Activated naive CD8-positive, alpha-beta T cell treated with anti-CD3 and anti-CD28 coated beads, Interleukin-2, amount 10 ng/mL, durations not matched to agents 7 days and 5 days (primary cell): ENCODE data around the gene SPP1. TPM values are rescaled to one million over a fixed set of nuclear protein-coding genes. Genes with fewer than 3 reads are reported as not detected.
A peak's percentile ranks its signal among the peaks of the same experiment; 100 is the strongest.
"Not testable (repeated sequence)": the region's sequence is repeated elsewhere in the genome, so short reads cannot be mapped to it uniquely, and the experiment has no call there.

Experiments
- ATAC-seq: fragments of 150-1000 bp; cut with Tn5 transposase; one replicate; pipeline ENCODE4 v1.10.0; 2021; ENCODE audit warnings: low read depth, moderate library complexity
- POLR2A ChIA-PET: fragments of 350-600 bp; sonication (Branson Sonifier 250); formaldehyde crosslinking; loops from one replicate; lab custom pipeline; 2021; ENCODE audit warnings: antibody characterized with exemption; lab: Charles Lee
- DNase-seq: peaks from one replicate; pipeline ENCODE4 v3.0.0; 2021
- H3K27ac Mint-ChIP-seq: one replicate; pipeline ENCODE4 v1.8.0; 2022; ENCODE audit warnings: mild to moderate bottlenecking, mixed read lengths
- H3K27me3 Mint-ChIP-seq: one replicate; pipeline ENCODE4 v1.8.0; 2022; ENCODE audit warnings: mild to moderate bottlenecking, moderate library complexity, mixed read lengths
- H3K36me3 Mint-ChIP-seq: one replicate; pipeline ENCODE4 v1.8.0; 2021; ENCODE audit warnings: mild to moderate bottlenecking, mixed read lengths
- H3K4me1 Mint-ChIP-seq: one replicate; pipeline ENCODE4 v1.8.0; 2021; ENCODE audit warnings: mixed read lengths
- H3K4me3 Mint-ChIP-seq: one replicate; pipeline ENCODE4 v1.8.0; 2022; ENCODE audit warnings: mild to moderate bottlenecking, moderate library complexity, mixed read lengths
- H3K9me3 Mint-ChIP-seq: one replicate; pipeline ENCODE4 v1.8.0; 2021; ENCODE audit warnings: mixed read lengths
- total RNA-seq, 2 experiments: library from RNA; stranded (reverse); gene quantifications; one replicate each; pipeline ENCODE4 v1.2.3, GENCODE V29; 2021

SPP1 gene
- total RNA-seq, 2 experiments from 2014 or later = 19.4 to 24.0 TPM

DNA sequence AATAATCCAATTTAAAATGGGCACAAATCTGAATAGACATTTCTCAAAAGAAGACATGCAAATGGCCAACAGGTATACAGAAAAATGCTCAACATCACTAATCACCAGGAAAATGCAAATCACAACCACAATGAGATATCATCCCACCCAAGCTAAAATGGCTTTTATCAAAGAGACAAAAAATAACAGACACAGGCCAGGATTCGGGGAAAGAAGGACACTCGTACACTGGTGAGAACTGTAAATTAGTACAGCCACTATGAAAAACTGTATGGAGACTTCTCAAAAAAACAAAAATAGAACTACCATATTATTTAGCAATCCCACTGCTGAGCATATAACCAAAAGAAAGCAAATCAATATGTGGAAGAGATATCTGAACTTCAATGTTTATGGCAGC lies 8.5 kb downstream of the SPP1 start:
- Mint-ChIP-seq H3K27me3 (peaks cover 25% of the 10 kb centered on the region), H3K9me3 (no peaks in the 10 kb centered on the region), H3K4me1 (peaks cover 2% of the 10 kb centered on the region), H3K4me3 (no peak overlapping the region), H3K36me3 (no peaks in the 10 kb centered on the region), H3K27ac (no peak overlapping the region)
- POLR2A ChIA-PET = no interaction called here
- DNase-seq (no peak), ATAC-seq (no peak)

DNA sequence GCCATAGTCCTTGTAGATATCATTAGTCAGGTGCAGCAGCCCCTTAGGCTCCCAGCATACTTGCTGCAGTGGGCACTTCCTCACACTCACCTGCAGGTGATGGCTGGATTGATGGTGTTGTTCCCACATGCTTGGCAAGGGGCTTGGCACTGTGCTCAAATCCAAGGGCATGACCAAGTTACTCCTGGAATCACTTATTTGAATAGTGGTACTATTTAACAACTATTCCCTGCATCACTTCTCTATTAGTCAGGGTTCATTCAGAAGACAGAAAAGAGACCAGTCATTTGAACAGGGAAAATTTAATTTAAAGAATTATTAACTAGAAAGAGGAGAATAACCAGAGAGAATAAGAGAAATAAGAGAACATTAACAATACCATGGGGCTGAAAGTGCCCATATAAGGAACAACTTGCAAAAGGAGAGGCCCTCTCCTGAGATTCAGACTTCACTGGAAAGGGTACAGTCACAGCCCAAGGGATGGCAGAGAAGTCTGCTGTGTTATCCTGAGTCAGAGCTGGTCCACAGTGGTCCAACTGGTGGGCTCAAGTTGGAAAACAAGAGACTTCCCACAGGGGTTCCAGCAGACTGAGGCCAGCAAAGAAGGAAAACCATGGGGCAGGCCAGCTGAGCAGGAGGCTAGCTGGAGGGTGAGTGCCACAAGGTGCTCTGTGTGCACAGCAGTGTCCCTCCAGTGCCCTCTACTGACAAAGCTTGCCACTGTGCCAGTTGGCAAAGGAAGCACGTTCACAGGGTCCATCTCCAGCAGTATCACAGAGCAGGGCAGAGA lies 9.8 kb downstream of the SPP1 start:
- no peaks in the 10 kb centered on the region for H3K36me3 Mint-ChIP-seq
- H3K4me1 Mint-ChIP-seq = peaks cover 2% of the 10 kb centered on the region
- POLR2A ChIA-PET = no interaction called here
- H3K9me3 Mint-ChIP-seq = no peaks in the 10 kb centered on the region
- peak; percentile 39 for DNase-seq
- peaks cover 21% of the 10 kb centered on the region for H3K27me3 Mint-ChIP-seq
- no peak overlapping the region for H3K4me3 Mint-ChIP-seq
- ATAC-seq = peak; percentile 88
- H3K27ac Mint-ChIP-seq = no peak overlapping the region

DNA sequence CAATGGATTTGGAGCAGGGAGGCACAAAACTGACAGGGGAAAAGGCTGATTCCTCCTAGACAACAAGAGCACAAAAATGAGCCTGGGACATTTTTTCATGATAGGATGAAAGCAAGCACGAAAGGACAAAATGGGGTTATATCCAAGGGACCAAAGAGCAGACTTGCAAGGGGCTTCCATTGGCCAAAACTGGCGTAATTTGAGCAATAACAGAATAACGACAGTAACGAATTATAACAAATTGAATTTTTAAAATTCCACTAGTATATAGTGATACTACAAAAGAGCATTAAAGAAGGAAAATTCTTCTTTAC lies 10.3 kb downstream of the SPP1 start:
- H3K27me3 Mint-ChIP-seq = peaks cover 21% of the 10 kb centered on the region
- no peak overlapping the region for H3K27ac Mint-ChIP-seq
- H3K4me1 Mint-ChIP-seq = peaks cover 2% of the 10 kb centered on the region
- no peaks in the 10 kb centered on the region for H3K9me3 Mint-ChIP-seq
- no peak for ATAC-seq
- POLR2A ChIA-PET = no interaction called here
- DNase-seq = no peak
- H3K4me3 Mint-ChIP-seq = no peak overlapping the region
- H3K36me3 Mint-ChIP-seq = no peaks in the 10 kb centered on the region

DNA sequence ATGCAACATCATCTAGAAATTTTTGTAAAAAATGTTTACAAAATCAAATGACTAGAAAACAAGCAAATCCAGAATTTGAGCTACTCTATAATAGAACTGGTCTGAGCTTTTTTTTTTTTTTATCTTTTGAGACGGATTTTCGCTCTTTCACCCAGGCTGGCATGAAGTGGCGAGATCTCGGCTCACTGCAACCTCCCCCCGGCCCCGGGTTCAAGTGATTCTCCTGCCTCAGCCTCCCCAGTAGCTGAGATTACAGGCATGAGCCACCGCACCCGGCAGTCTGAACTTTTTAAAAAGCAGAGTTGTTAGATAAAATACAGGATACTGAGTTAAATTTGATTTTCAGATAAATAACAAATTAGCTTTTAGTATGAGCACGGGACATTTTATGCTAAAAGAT lies 11.0 kb downstream of the SPP1 start:
- POLR2A ChIA-PET = interaction anchor here (0.7 kb wide), 1 partner anchor 225 kb away, joined by 3 read pairs; no protein-coding TSS in a partner anchor
- Mint-ChIP-seq H3K36me3 (no peaks in the 10 kb centered on the region), H3K4me3 (no peak overlapping the region)

DNA sequence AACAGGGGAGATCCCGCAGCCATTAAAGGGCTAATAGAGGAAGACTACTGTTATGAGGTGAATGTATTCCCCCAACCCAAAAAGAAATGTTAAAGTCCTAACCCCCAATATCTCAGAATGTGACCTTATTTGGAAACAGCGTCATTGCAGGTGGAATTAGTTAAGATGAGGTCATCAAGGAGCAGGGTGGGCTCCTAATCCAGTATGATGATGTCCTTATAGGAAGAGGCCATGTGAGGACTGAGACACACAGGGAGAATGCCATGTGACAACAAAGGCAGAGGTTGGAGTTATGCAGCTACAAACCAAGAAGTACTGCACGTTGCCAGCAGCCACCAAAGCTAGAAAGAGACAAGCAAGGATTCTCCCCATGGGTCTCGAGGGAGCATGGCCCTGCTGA lies 14.3 kb downstream of the SPP1 start:
- Mint-ChIP-seq H3K27me3 (peaks cover 5% of the 10 kb centered on the region), H3K27ac (no peak overlapping the region), H3K9me3 (no peaks in the 10 kb centered on the region), H3K4me1 (peaks cover 14% of the 10 kb centered on the region), H3K36me3 (peaks cover 2% of the 10 kb centered on the region), H3K4me3 (no peak overlapping the region)
- no peak for ATAC-seq
- no peak for DNase-seq
- POLR2A ChIA-PET = no interaction called here

More for the DNA sequence above, 11.0 kb downstream of the SPP1 start:
- ATAC-seq (no peak), DNase-seq (no peak)
- Mint-ChIP-seq H3K27ac (no peak overlapping the region), H3K4me1 (peaks cover 7% of the 10 kb centered on the region), H3K27me3 (peaks cover 21% of the 10 kb centered on the region), H3K9me3 (no peaks in the 10 kb centered on the region)

DNA sequence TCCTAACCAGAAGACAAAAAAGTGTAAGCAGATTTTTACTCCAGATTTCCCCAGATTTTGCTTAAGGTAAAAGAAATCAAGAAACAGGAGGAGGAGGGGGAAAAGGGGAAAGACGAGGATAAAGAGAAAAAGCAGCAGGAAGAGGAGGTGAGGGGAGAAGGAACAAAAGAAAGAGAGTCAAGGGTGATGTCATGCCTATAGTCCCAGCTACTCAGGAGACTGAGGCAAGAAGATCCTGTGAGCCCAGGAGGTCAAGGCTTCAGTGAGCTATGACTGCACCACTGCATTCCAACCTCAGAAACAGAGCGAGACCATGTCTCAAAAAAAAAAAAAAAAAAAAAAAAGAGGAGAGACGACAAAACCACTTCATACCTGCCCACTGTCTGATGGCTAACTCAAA lies 19.9 kb downstream of the SPP1 start:
- H3K36me3 Mint-ChIP-seq = peaks cover 2% of the 10 kb centered on the region
- no peak overlapping the region for H3K4me3 Mint-ChIP-seq
- DNase-seq (no peak), ATAC-seq (no peak)
- POLR2A ChIA-PET = no interaction called here
- H3K9me3 Mint-ChIP-seq = no peaks in the 10 kb centered on the region
- H3K4me1 Mint-ChIP-seq = peaks cover 13% of the 10 kb centered on the region
- H3K27ac Mint-ChIP-seq = no peak overlapping the region
- H3K27me3 Mint-ChIP-seq = peaks cover 3% of the 10 kb centered on the region

DNA sequence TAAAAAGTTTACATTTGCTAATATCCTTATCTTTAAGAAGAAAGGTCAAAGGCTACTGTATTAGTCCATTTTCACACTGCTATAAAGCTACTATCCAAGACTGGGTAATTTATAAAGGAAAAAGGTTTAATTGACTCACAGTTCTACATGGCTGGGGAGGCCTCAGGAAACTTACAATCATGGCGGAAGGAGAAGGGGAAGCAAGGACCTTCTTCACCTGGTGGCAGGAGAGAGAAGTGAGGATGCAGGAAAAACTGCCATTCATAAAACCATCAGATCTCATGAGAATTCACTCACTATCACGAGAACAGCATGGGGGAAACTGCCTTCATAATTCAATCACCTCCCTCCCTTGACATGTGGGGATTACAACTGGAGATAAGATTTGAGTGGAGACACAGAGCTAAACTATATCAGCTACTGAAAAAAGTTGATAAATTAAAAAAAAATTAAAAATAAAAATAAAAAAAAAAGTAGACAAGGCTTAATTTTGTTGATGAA lies 23.7 kb downstream of the SPP1 start:
- POLR2A ChIA-PET, DNase-seq, ATAC-seq, H3K36me3 Mint-ChIP-seq, H3K27ac Mint-ChIP-seq, H3K4me1 Mint-ChIP-seq, H3K9me3 Mint-ChIP-seq, H3K4me3 Mint-ChIP-seq: not testable (repeated sequence)
- H3K27me3 Mint-ChIP-seq = peaks cover 12% of the 10 kb centered on the region

DNA sequence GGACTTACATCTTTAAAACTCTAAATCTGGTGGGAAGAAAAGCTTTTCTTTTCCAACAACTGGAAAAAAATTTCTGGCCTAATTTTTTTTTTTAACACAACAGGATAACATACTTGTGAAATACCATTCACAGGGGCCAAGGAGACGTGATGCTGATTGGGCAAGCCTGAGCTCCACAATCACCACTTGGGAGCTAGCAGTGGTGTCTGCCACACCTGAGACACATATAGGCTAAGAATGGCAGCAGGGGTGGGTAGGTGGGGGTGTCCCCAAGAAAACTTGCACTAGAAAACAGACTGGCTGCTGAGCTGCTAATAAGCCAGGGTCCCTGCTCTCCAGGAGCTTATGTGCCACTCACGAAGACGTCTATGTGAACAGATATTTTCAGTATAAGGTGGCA lies 26.4 kb downstream of the SPP1 start:
- peaks cover 4% of the 10 kb centered on the region for H3K4me1 Mint-ChIP-seq
- no peak overlapping the region for H3K27ac Mint-ChIP-seq
- POLR2A ChIA-PET = no interaction called here
- no peaks in the 10 kb centered on the region for H3K36me3 Mint-ChIP-seq
- H3K4me3 Mint-ChIP-seq = no peak overlapping the region
- ATAC-seq (no peak), DNase-seq (no peak)
- H3K27me3 Mint-ChIP-seq = peaks cover 24% of the 10 kb centered on the region
- no peaks in the 10 kb centered on the region for H3K9me3 Mint-ChIP-seq

DNA sequence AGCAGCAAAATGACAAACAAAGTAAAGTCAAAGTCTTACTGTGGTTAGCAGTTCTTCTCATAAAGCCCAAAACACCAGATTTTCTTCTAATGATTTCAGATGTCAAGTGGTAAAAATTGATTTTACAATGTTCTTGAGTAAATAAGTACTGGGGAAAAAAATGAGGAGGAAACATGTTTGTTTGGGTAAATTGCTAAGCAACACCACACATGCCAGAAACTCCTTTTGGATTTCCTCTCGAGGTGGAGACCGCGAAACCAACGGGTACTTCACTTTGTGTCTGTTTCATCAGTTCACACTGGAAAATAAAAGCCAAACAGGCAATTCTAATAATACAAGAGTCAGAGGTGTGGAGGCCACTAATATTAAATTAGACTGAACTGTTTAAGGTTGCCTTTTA lies 27.3 kb downstream of the SPP1 start:
- no peaks in the 10 kb centered on the region for H3K36me3 Mint-ChIP-seq
- POLR2A ChIA-PET = no interaction called here
- H3K4me1 Mint-ChIP-seq = peaks cover 4% of the 10 kb centered on the region
- H3K27ac Mint-ChIP-seq = no peak overlapping the region
- DNase-seq = no peak
- peaks cover 24% of the 10 kb centered on the region for H3K27me3 Mint-ChIP-seq
- ATAC-seq = no peak
- H3K4me3 Mint-ChIP-seq = no peak overlapping the region
- no peaks in the 10 kb centered on the region for H3K9me3 Mint-ChIP-seq

DNA sequence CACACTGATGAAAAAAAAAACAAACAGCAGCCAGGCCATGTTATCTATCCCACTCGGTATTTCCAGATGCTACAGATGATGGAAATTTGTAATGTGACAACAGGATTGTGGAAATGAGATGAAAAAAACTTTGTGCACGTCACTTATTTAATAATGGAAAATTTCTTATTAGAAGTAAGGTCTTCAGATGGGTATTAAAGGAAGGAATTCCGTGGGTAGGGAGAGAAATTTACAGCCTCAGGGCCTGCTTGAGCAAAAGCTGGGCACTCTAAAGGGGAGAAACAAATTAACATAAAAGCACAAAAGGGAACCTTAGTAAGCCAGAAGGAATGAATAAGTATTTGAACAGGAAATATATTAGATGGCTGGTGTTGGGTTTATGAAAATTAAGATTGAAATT lies 27.7 kb downstream of the SPP1 start:
- Mint-ChIP-seq H3K27me3 (peaks cover 24% of the 10 kb centered on the region), H3K4me1 (peaks cover 4% of the 10 kb centered on the region), H3K36me3 (no peaks in the 10 kb centered on the region), H3K9me3 (no peaks in the 10 kb centered on the region), H3K4me3 (no peak overlapping the region), H3K27ac (no peak overlapping the region)
- POLR2A ChIA-PET = no interaction called here
- DNase-seq = no peak
- ATAC-seq = no peak

DNA sequence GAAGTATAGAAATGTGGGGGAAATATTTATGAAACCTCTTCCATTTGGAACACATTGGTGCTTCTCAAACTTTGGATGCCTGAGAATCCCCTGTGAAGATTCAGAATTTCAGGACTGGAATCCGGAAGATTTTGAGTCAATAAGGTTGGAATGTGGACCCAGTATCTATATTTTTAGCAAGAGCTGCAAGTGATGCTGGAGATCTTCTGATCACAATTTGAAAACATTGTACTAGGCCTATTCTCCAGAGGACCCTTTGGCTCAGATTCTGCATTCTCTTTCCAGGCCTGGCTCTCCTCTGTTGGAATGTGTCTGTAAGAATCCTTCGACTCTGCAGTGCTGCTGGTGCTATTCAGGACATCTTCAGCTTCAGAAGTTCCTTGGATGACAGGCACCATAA lies 29.6 kb downstream of the SPP1 start:
- POLR2A ChIA-PET = no interaction called here
- no peak overlapping the region for H3K4me3 Mint-ChIP-seq

DNA sequence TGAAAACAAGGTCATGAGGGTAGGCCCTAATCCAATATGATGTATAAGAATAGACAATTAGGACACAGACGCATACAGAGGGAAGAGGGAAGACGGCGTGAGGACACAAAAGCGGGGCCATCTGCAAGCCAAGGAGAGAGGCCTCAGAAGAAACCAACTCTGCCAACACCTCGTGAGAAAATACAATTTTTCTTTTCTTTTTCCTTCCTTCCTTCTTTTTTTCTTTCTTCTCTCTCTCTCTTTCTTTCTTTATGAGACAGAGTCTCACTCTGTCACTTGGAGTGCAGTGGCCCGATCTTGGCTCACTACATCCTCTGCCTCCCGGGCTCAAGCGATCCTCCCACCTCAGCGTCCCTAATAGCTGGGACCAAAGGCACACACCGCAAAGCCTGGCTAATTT lies 30.4 kb downstream of the SPP1 start:
- ATAC-seq (no peak), DNase-seq (no peak)
- H3K27ac Mint-ChIP-seq = no peak overlapping the region
- H3K27me3 Mint-ChIP-seq = peaks cover 23% of the 10 kb centered on the region
- no peaks in the 10 kb centered on the region for H3K9me3 Mint-ChIP-seq
- POLR2A ChIA-PET = no interaction called here
- peaks cover 4% of the 10 kb centered on the region for H3K36me3 Mint-ChIP-seq
- H3K4me1 Mint-ChIP-seq = peaks cover 16% of the 10 kb centered on the region
- H3K4me3 Mint-ChIP-seq = no peak overlapping the region

More for the DNA sequence above, 29.6 kb downstream of the SPP1 start:
- no peak for DNase-seq
- no peaks in the 10 kb centered on the region for H3K9me3 Mint-ChIP-seq
- no peak for ATAC-seq
- H3K36me3 Mint-ChIP-seq = peaks cover 2% of the 10 kb centered on the region
- H3K27me3 Mint-ChIP-seq = peaks cover 24% of the 10 kb centered on the region
- no peak overlapping the region for H3K27ac Mint-ChIP-seq
- H3K4me1 Mint-ChIP-seq = peaks cover 11% of the 10 kb centered on the region

DNA sequence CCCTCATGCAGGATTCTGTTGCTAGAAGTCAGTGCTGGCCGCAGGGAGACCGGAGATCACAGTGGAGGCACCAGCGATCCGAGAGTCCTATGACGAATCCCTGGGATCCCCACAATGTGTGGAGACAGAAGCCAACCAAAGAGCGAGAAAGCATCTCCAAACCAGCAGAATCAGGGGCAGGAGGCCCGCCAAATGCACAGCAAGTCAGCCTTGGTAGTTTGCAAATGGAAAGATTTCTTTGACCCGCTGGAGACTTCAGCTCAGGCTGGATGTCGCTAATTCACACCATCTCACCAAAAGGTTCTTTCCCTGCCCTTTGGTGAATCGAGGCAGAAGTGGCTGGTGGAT lies 31.4 kb downstream of the SPP1 start:
- Mint-ChIP-seq H3K27ac (peak overlapping the region; percentile 50), H3K27me3 (peaks cover 19% of the 10 kb centered on the region), H3K4me1 (peaks cover 16% of the 10 kb centered on the region), H3K9me3 (no peaks in the 10 kb centered on the region), H3K4me3 (peak overlapping the region; percentile 73), H3K36me3 (peaks cover 4% of the 10 kb centered on the region)
- ATAC-seq = no peak
- POLR2A ChIA-PET = no interaction called here
- DNase-seq = no peak

DNA sequence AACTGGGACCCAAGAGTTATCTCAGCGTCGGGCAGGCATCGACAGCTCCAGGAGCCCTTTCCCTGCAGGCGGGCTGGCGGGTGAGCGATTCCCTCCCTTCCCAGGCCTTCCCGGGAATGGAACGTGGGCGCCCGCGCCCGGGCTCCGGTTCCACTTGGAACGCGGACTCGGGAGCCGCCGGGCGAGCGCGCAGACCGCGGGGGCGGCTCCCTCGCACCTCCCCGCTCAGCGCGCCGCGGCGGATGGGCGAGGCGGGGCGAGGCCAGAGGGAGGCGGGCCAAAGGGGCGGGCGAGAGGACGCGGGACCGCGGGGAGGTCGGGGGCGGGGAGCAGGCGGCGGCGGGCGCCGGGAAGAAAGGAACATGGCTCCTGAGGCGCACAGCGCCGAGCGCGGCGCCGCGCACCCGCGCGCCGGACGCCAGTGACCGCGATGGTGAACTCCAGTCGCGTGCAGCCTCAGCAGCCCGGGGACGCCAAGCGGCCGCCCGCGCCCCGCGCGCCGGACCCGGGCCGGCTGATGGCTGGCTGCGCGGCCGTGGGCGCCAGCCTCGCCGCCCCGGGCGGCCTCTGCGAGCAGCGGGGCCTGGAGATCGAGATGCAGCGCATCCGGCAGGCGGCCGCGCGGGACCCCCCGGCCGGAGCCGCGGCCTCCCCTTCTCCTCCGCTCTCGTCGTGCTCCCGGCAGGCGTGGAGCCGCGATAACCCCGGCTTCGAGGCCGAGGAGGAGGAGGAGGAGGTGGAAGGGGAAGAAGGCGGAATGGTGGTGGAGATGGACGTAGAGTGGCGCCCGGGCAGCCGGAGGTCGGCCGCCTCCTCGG lies 32.0 kb downstream of the SPP1 start, which contains the start of gene PKD2:
PKD2 (plus strand) TSS at position 332 of the 818 bp plus-strand sequence; CDS start at position 431, 99 bp downstream.
- POLR2A ChIA-PET = no interaction called here
- Mint-ChIP-seq H3K27ac (peak within 1 kb of the TSS; percentile 71), H3K9me3 (no peaks in the 10 kb centered on the region)

More for the DNA sequence above, 32.0 kb downstream of the SPP1 start, which contains the start of gene PKD2:
- ATAC-seq (peak; percentile 91), DNase-seq (peak; percentile 87)
- Mint-ChIP-seq H3K4me3 (peak within 1 kb of the TSS; percentile 93), H3K4me1 (peaks cover 16% of the 10 kb centered on the region), H3K27me3 (peaks cover 19% of the 10 kb centered on the region), H3K36me3 (peaks cover 5% of the 10 kb centered on the region)
